IMR-90 (cell line): Measurements from ENCODE around the gene EIF4G3. TPM values are rescaled to one million over a fixed set of nuclear protein-coding genes. Genes with fewer than 3 reads are reported as not detected.

Experiments used
- ATAC-seq: fragments of 200-7000 bp; cut with Tn5 transposase; 2 replicates; pipeline ENCODE4 v1.9.1; 2020; ENCODE audit warnings: low read depth, mild to moderate bottlenecking, moderate library complexity
- BruUV-seq: library from RNA; stranded (reverse); fragments of 400-500 nt; replicated peaks from 2 replicates; lab custom pipeline; 2021; lab: Mats Ljungman, UMichigan
- CTCF ChIA-PET: fragments of 300-600 bp; formaldehyde crosslinking; extraction: SDS; loops from one replicate; lab custom pipeline; 2021; ENCODE audit warnings: antibody characterized with exemption; lab: Yijun Ruan, JAX
- POLR2A ChIA-PET: fragments of 300-600 bp; sonication (Branson Sonifier 250); formaldehyde crosslinking; loops from one replicate; lab custom pipeline; 2022; ENCODE audit warnings: antibody characterized with exemption; ENCODE audit not compliant: unreplicated experiment; lab: Charles Lee
- DNase-seq: peaks from one replicate; pipeline ENCODE4 v3.0.0; 2013
- H2AFZ ChIP-seq: replicated peaks from 2 replicates; pipeline ENCODE3; 2013; ENCODE audit warnings: low read length, mild to moderate bottlenecking; ENCODE audit not compliant: poor library complexity
- H2AK5ac ChIP-seq: 2 replicates; pipeline ENCODE4 v1.6.1; 2013; ENCODE audit warnings: low read depth, low read length, inconsistent platforms
- H2AK9ac ChIP-seq: replicated peaks from 2 replicates; pipeline ENCODE3; 2013; ENCODE audit warnings: mild to moderate bottlenecking, low read depth, low read length, moderate library complexity; ENCODE audit not compliant: poor library complexity
- H2BK120ac ChIP-seq: 2 replicates; pipeline ENCODE4 v1.6.1; 2013; ENCODE audit warnings: low read depth, low read length, inconsistent platforms
- H2BK15ac ChIP-seq: 3 replicates; pipeline ENCODE4 v1.6.1; 2013; ENCODE audit warnings: low read depth, low read length, inconsistent platforms
- H2BK20ac ChIP-seq: 2 replicates; pipeline ENCODE4 v1.6.1; 2013; ENCODE audit warnings: low read depth, mild to moderate bottlenecking, inconsistent platforms, low read length, moderate library complexity
- H2BK5ac ChIP-seq: 2 replicates; pipeline ENCODE4 v1.6.1; 2013; ENCODE audit warnings: mild to moderate bottlenecking, low read depth, low read length, inconsistent platforms; ENCODE audit not compliant: poor library complexity, severe bottlenecking
- H3K14ac ChIP-seq: replicated peaks from 2 replicates; pipeline ENCODE4 v1.6.1; 2013; ENCODE audit warnings: low read depth, low read length, inconsistent platforms
- H3K18ac ChIP-seq: 2 replicates; pipeline ENCODE4 v1.6.1; 2013; ENCODE audit warnings: low read depth, low read length, control low read depth
- H3K23ac ChIP-seq: 2 replicates; pipeline ENCODE4 v1.6.1; 2013; ENCODE audit warnings: low read depth, low read length, inconsistent platforms
- H3K27ac ChIP-seq: 2 replicates; pipeline ENCODE4 v1.5.1; 2013; ENCODE audit warnings: mild to moderate bottlenecking, control low read depth, low read length; ENCODE audit not compliant: insufficient read depth
- H3K27me3 ChIP-seq: 2 replicates; pipeline ENCODE4 v1.6.1; 2013; ENCODE audit warnings: low read length; ENCODE audit not compliant: control insufficient read depth, insufficient read depth
- H3K36me3 ChIP-seq: 2 replicates; pipeline ENCODE4 v1.6.1; 2013; ENCODE audit warnings: low read length, mixed read lengths; ENCODE audit not compliant: control insufficient read depth, insufficient read depth
- H3K4ac ChIP-seq: 2 replicates; pipeline ENCODE4 v1.6.1; 2013; ENCODE audit warnings: low read depth, low read length, inconsistent platforms
- H3K4me1 ChIP-seq: 2 replicates; pipeline ENCODE4 v1.6.1; 2013; ENCODE audit warnings: low read length, mixed read lengths; ENCODE audit not compliant: control insufficient read depth, insufficient read depth
- H3K4me2 ChIP-seq: 2 replicates; pipeline ENCODE4 v1.6.1; 2013; ENCODE audit warnings: low read depth, mild to moderate bottlenecking, control low read depth, low read length, moderate library complexity
- H3K4me3 ChIP-seq: 2 replicates; pipeline ENCODE4 v1.5.1; 2013; ENCODE audit warnings: low read depth, mild to moderate bottlenecking, control low read depth, low read length, moderate library complexity; ENCODE audit not compliant: insufficient read depth
- H3K56ac ChIP-seq: 2 replicates; pipeline ENCODE4 v1.6.1; 2013; ENCODE audit warnings: low read length, inconsistent platforms; ENCODE audit not compliant: insufficient read depth; ENCODE audit errors: extremely low read depth
- H3K79me1 ChIP-seq, 2 experiments: 2 replicates each; pipeline ENCODE4 v1.6.1; 2013; ENCODE audit warnings: low read length in 2 of 2, inconsistent platforms in 1 of 2, low read depth in 1 of 2
- H3K9ac ChIP-seq: 2 replicates; pipeline ENCODE4 v1.6.1; 2013; ENCODE audit warnings: low read depth, low read length, control low read depth
- H3K9me1 ChIP-seq: 2 replicates; pipeline ENCODE4 v1.6.1; 2013; ENCODE audit warnings: low read length, inconsistent platforms; ENCODE audit not compliant: insufficient read depth
- H3K9me3 ChIP-seq: 2 replicates; pipeline ENCODE4 v1.6.1; 2013; ENCODE audit warnings: low read length; ENCODE audit not compliant: control insufficient read depth, insufficient read depth
- H4K20me1 ChIP-seq: 2 replicates; pipeline ENCODE4 v1.6.1; 2013; ENCODE audit warnings: low read length, inconsistent platforms; ENCODE audit not compliant: insufficient read depth
- H4K5ac ChIP-seq: 2 replicates; pipeline ENCODE4 v1.6.1; 2013; ENCODE audit warnings: mild to moderate bottlenecking, low read depth, low read length, control low read depth
- H4K8ac ChIP-seq, 2 experiments: 2 replicates each; pipeline ENCODE4 v1.6.1; 2013; ENCODE audit warnings: low read depth in 2 of 2, low read length in 2 of 2, control low read depth in 1 of 2, inconsistent platforms in 1 of 2
- H4K91ac ChIP-seq: 2 replicates; pipeline ENCODE4 v1.6.1; 2013; ENCODE audit warnings: low read depth, low read length, inconsistent platforms; ENCODE audit not compliant: insufficient read depth
- BHLHE40 ChIP-seq: fragments of 150-350 bp; IDR thresholded peaks from 2 replicates; pipeline ENCODE4 v1.6.1; 2016; ENCODE audit warnings: mild to moderate bottlenecking, low read depth, low read length
- CEBPB ChIP-seq: IDR thresholded peaks from 2 replicates; pipeline ENCODE4 v1.6.1; 2012; ENCODE audit warnings: low read depth, low read length, improper control_type of control experiment
- CHD1 ChIP-seq: IDR thresholded peaks from 2 replicates; pipeline ENCODE4 v1.6.1; 2012; ENCODE audit warnings: low read depth, low read length, improper control_type of control experiment
- CTCF ChIP-seq: conservative IDR thresholded peaks from 2 replicates; pipeline ENCODE4 v1.5.1; 2012; ENCODE audit warnings: mild to moderate bottlenecking, low read depth, low read length, improper control_type of control experiment
- ELK1 ChIP-seq: fragments of 150-350 bp; IDR thresholded peaks from 2 replicates; pipeline ENCODE4 v1.6.1; 2016; ENCODE audit warnings: low read depth, mild to moderate bottlenecking, low read length, moderate library complexity, borderline replicate concordance
- FOS ChIP-seq: fragments of 150-350 bp; IDR thresholded peaks from 2 replicates; pipeline ENCODE4 v1.6.1; 2016; ENCODE audit warnings: low read depth, low read length
- MAFK ChIP-seq: IDR thresholded peaks from 2 replicates; pipeline ENCODE4 v1.6.1; 2012; ENCODE audit warnings: low read depth, low read length, improper control_type of control experiment
- MAZ ChIP-seq: IDR thresholded peaks from 2 replicates; pipeline ENCODE4 v1.6.1; 2012; ENCODE audit warnings: low read depth, mild to moderate bottlenecking, low read length, improper control_type of control experiment, moderate library complexity, borderline replicate concordance
- MXI1 ChIP-seq: IDR thresholded peaks from 2 replicates; pipeline ENCODE4 v1.6.1; 2012; ENCODE audit warnings: low read depth, mild to moderate bottlenecking, low read length, moderate library complexity, borderline replicate concordance
- NFE2L2 ChIP-seq: fragments of 150-350 bp; IDR thresholded peaks from 2 replicates; pipeline ENCODE4 v1.6.1; 2016; ENCODE audit warnings: low read depth, mild to moderate bottlenecking, low read length
- POLR2A ChIP-seq: IDR thresholded peaks from 2 replicates; pipeline ENCODE4 v1.6.1; 2012; ENCODE audit warnings: mild to moderate bottlenecking, low read depth, low read length
- RAD21 ChIP-seq: IDR thresholded peaks from 2 replicates; pipeline ENCODE4 v1.6.1; 2012; ENCODE audit warnings: low read length, improper control_type of control experiment
- RCOR1 ChIP-seq: IDR thresholded peaks from 2 replicates; pipeline ENCODE4 v1.6.1; 2012; ENCODE audit warnings: mild to moderate bottlenecking, low read length, improper control_type of control experiment; ENCODE audit not compliant: insufficient replicate concordance
- RFX5 ChIP-seq: IDR thresholded peaks from 2 replicates; pipeline ENCODE4 v1.8.0; 2012; ENCODE audit warnings: low read depth, mild to moderate bottlenecking, low read length, moderate library complexity
- SMC3 ChIP-seq: fragments of 150-350 bp; IDR thresholded peaks from 2 replicates; pipeline ENCODE4 v1.6.1; 2016; ENCODE audit warnings: low read depth, mild to moderate bottlenecking, antibody characterized with exemption, low read length, moderate library complexity
- USF2 ChIP-seq: fragments of 150-350 bp; IDR thresholded peaks from 2 replicates; pipeline ENCODE4 v1.6.1; 2017; ENCODE audit warnings: mild to moderate bottlenecking, antibody characterized with exemption, low read length, low read depth
- WGBS, 2 experiments: methylation state at CpG; one replicate each; pipeline versions ENCODE4 v1.1.5 to v1.1.7; 2013; ENCODE audit warnings: missing lambda C conversion rate in 2 of 2; ENCODE audit not compliant: insufficient read length in 1 of 2; ENCODE audit errors: extremely low coverage in 2 of 2; 5-methylcytosine and 5-hydroxymethylcytosine counted together
- dilution Hi-C: fragments of 300-500 bp; cut with HindIII; formaldehyde crosslinking; loops from one replicate; pipeline ENCODE4 v1.14.3; 2018; ENCODE audit warnings: low sequenced_read_pairs; ENCODE audit not compliant: unreplicated experiment
- in situ Hi-C: fragments of 300-500 bp; cut with MboI; formaldehyde crosslinking; loops from 3 replicates; pipeline ENCODE4 v1.14.3; 2019; ENCODE audit warnings: low sequenced_read_pairs, inconsistent platforms, mixed read lengths
- intact Hi-C: fragments of 100-400 bp; cut with micrococcal nuclease; formaldehyde crosslinking; loops from 2 replicates; pipeline ENCODE4 v1.10.0; 2022
- polyA plus RNA-seq, 3 experiments: library from polyadenylated mRNA; depleted of rRNA; stranded (reverse); fragments of >200 nt; gene quantifications; 2 replicates each; pipeline ENCODE4 v1.2.3, GENCODE V29; 2012; ENCODE audit warnings: low replicate concordance in 1 of 3
- total RNA-seq: library from RNA; depleted of rRNA; stranded (reverse); fragments of >200 nt; gene quantifications from 2 replicates; pipeline ENCODE4 v1.2.3, GENCODE V29; 2012

The EIF4G3 gene
- total and polyA plus RNA-seq, 2 of the 4 experiments (the other 2 are of a cell fraction), result 25.8 to 49.2 TPM

- no peak overlapping the region for H2BK15ac ChIP-seq
- H3K9me3 ChIP-seq, result no peaks in the 10 kb centered on the region
- H3K79me1 ChIP-seq, result peaks cover 4 to 39% of the 10 kb centered on the region in 2 experiments; a peak in 3 of 4 replicates
- BruUV-seq, result no TSS peak
- in situ Hi-C loops, result no loop called here
- H2BK20ac ChIP-seq, result no peak overlapping the region
- no peak overlapping the region for H2AK5ac ChIP-seq
- ATAC-seq (no peak), DNase-seq (peak; percentile 27)
- peak overlapping the region; percentile 92 for H3K27ac ChIP-seq
- H3K27me3 ChIP-seq, result no peaks in the 10 kb centered on the region
- H3K56ac ChIP-seq, result peak overlapping the region; percentile 63
- peak overlapping the region; percentile 93 for H3K18ac ChIP-seq
- peak overlapping the region; percentile 97 for H3K4me3 ChIP-seq
- H3K4me2 ChIP-seq, result peak overlapping the region; percentile 99
- TF ChIP-seq MXI1, result no peak
- TF ChIP-seq USF2, result no peak
- no peak for TF ChIP-seq CEBPB
- TF ChIP-seq RFX5, result no peak
- TF ChIP-seq BHLHE40, result no peak
- no peak for TF ChIP-seq FOS
- TF ChIP-seq MAFK, result no peak
- no peak for TF ChIP-seq ELK1
- TF ChIP-seq RAD21, result no peak
- no peak for TF ChIP-seq NFE2L2
- TF ChIP-seq SMC3, result no peak
- TF ChIP-seq MAZ, result no peak
- TF ChIP-seq CTCF, result no peak
- no peak for TF ChIP-seq RCOR1
- no peak for TF ChIP-seq POLR2A
- TF ChIP-seq CHD1, result no peak
- H3K14ac ChIP-seq, result peak overlapping the region; percentile 81
- dilution Hi-C loops, result no loop called here
- H3K9me1 ChIP-seq, result peaks cover 5% of the 10 kb centered on the region
- peak overlapping the region; percentile 98 for H3K9ac ChIP-seq
- peaks cover 26% of the 10 kb centered on the region for H4K20me1 ChIP-seq
- peak overlapping the region; percentile 47; the same call in 1 of the 2 replicates for H3K23ac ChIP-seq
- H4K5ac ChIP-seq, result peak overlapping the region; percentile 22; the same call in 1 of the 2 replicates
- no CpG with 5 or more reads among the region's 6 CpGs for WGBS, 2 experiments
- peak overlapping the region; percentile 89 for H2BK5ac ChIP-seq
- no peak overlapping the region for H2AK9ac ChIP-seq
- peaks cover 6% of the 10 kb centered on the region for H3K4me1 ChIP-seq
- peak overlapping the region; percentile 23 to 80; a peak in 3 of 4 replicates for H4K8ac ChIP-seq
- H2AFZ ChIP-seq, result no peak overlapping the region
- H3K4ac ChIP-seq, result peak overlapping the region; percentile 10; the same call in 1 of the 2 replicates
- peak overlapping the region; percentile 21; the same call in 1 of the 2 replicates for H2BK120ac ChIP-seq
- H4K91ac ChIP-seq, result 0 out of 2 replicates have a peak overlapping the region, but pooled peaks have one; percentile 9
- peaks cover 4% of the 10 kb centered on the region; the same call in 1 of the 2 replicates for H3K36me3 ChIP-seq
- CTCF ChIA-PET, result interaction anchor here (0.6 to 0.7 kb wide), 2 partner anchors 17 to 20 kb away, joined by 3 to 4 read pairs; no protein-coding TSS in a partner anchor
- POLR2A ChIA-PET, result no interaction called here
- intact Hi-C loops, result loop anchor here (2.0 to 10.0 kb wide), 3 partner anchors 152 to 478 kb away; no protein-coding TSS in a partner anchor
Observed at GRCh38 chr1:21175324-21175669, 1.4 kb downstream of the EIF4G3 start.
